Measurements from ENCODE around the gene DCAF4.

The DCAF4 gene

GRCh38 chr14:72929316-72930080 lies 3.2 kb downstream of the DCAF4 start:
- no peak overlapping the region for H3K4me3 ChIP-seq (ENCODE audit: low read depth, low read length)
- no peak for TF ChIP-seq CTCF (IDR thresholded peaks at IDR 0.05; ENCODE audit: low read depth, low read length)

- no peak for TF ChIP-seq CTCF (IDR thresholded peaks at IDR 0.05; ENCODE audit: low read depth, low read length)
Observed at GRCh38 chr14:72932893-72933292, 6.6 kb downstream of the DCAF4 start.

GRCh38 chr14:72939630-72940029 lies 13.4 kb downstream of the DCAF4 start:
- H3K4me3 ChIP-seq (ENCODE audit: low read depth, low read length), result no peak overlapping the region
- TF ChIP-seq CTCF (IDR thresholded peaks at IDR 0.05; ENCODE audit: low read depth, low read length), result no peak

More at GRCh38 chr14:72932893-72933292, 6.6 kb downstream of the DCAF4 start:
- H3K4me3 ChIP-seq (ENCODE audit: low read depth, low read length), result no peak overlapping the region

- H3K4me3 ChIP-seq (ENCODE audit: low read depth, low read length), result no peak overlapping the region
- no peak for TF ChIP-seq CTCF (IDR thresholded peaks at IDR 0.05; ENCODE audit: low read depth, low read length)
Observed at GRCh38 chr14:72941286-72941985, 15.2 kb downstream of the DCAF4 start.

- H3K4me3 ChIP-seq (ENCODE audit: low read depth, low read length), result no peak overlapping the region
- TF ChIP-seq CTCF (IDR thresholded peaks at IDR 0.05; ENCODE audit: low read depth, low read length), result no peak
Observed at GRCh38 chr14:72942934-72943333, 16.7 kb downstream of the DCAF4 start.

GRCh38 chr14:72943876-72944430 lies 17.7 kb downstream of the DCAF4 start:
- H3K4me3 ChIP-seq (ENCODE audit: low read depth, low read length), result no peak overlapping the region
- no peak for TF ChIP-seq CTCF (IDR thresholded peaks at IDR 0.05; ENCODE audit: low read depth, low read length)
